HL-60 (cell line): ENCODE results near the gene GNB4.

Experiments used
- GABPA ChIP-seq: IDR thresholded peaks from 2 replicates; pipeline ENCODE4 v1.6.1; 2012; ENCODE audit warnings: low read depth
- POLR2AphosphoS5 ChIP-seq: IDR thresholded peaks from 2 replicates; pipeline ENCODE4 v1.6.1; 2012; ENCODE audit warnings: low read depth
- TF ChIP-seq, protein P1 (sequence below): IDR thresholded peaks from one replicate; pipeline ENCODE4 v1.5.1; 2011; ENCODE audit warnings: low read length, control low read depth, inconsistent platforms; ENCODE audit not compliant: insufficient read depth

DNA sequence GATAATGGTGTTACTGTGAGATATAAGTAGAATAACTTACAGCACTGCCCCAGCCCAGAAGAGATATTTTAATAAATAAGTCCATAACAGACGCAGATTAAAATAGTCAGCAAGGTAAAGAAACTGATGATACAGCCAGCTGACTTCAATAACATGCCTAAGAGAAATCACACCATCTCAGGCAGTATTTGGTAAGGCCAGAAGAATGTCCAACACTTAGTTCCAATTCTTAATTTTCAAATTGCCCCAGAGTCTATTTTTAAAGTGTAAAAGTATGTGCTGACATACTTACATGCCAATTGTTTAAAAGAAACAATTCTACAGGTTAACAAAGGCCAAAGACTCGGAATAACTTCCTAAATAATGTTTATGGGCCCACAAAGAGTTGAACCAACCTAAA, 1.6 kb downstream of the GNB4 start:
- TF ChIP-seq, protein P1, sequence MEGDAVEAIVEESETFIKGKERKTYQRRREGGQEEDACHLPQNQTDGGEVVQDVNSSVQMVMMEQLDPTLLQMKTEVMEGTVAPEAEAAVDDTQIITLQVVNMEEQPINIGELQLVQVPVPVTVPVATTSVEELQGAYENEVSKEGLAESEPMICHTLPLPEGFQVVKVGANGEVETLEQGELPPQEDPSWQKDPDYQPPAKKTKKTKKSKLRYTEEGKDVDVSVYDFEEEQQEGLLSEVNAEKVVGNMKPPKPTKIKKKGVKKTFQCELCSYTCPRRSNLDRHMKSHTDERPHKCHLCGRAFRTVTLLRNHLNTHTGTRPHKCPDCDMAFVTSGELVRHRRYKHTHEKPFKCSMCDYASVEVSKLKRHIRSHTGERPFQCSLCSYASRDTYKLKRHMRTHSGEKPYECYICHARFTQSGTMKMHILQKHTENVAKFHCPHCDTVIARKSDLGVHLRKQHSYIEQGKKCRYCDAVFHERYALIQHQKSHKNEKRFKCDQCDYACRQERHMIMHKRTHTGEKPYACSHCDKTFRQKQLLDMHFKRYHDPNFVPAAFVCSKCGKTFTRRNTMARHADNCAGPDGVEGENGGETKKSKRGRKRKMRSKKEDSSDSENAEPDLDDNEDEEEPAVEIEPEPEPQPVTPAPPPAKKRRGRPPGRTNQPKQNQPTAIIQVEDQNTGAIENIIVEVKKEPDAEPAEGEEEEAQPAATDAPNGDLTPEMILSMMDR, result no peak
- TF ChIP-seq GABPA (no peak), POLR2AphosphoS5 (no peak)
